Muscle layer of colon (tissue), 2 donors: ENCODE measurements around the gene SLCO1B1.
"Not testable (repeated sequence)": the region's sequence is repeated elsewhere in the genome, so short reads cannot be mapped to it uniquely, and the experiment has no call there.

ENCODE experiments used
- H3K27ac ChIP-seq: one replicate; pipeline ENCODE4 v1.7.0; 2013; ENCODE audit warnings: low read depth, mild to moderate bottlenecking, low read length, moderate library complexity
- H3K27me3 ChIP-seq, 2 donors: one replicate each; pipeline ENCODE4 v1.7.0; 2013; ENCODE audit warnings: low read length in 2 of 2, mild to moderate bottlenecking in 2 of 2; ENCODE audit not compliant: insufficient read depth in 2 of 2, control insufficient read depth in 1 of 2
- H3K36me3 ChIP-seq: one replicate; pipeline ENCODE4 v1.7.0; 2013; ENCODE audit warnings: mild to moderate bottlenecking, low read length; ENCODE audit not compliant: insufficient read depth
- H3K4me1 ChIP-seq: one replicate; pipeline ENCODE4 v1.7.0; 2013; ENCODE audit warnings: mild to moderate bottlenecking, low read length; ENCODE audit not compliant: insufficient read depth
- H3K4me3 ChIP-seq, 2 donors: one replicate each; pipeline ENCODE4 v1.7.0; 2013; ENCODE audit warnings: low read length in 2 of 2, low read depth in 1 of 2, mild to moderate bottlenecking in 1 of 2, moderate library complexity in 1 of 2
- H3K9ac ChIP-seq: one replicate; pipeline ENCODE4 v1.7.0; 2013; ENCODE audit warnings: low read length
- H3K9me3 ChIP-seq: one replicate; pipeline ENCODE4 v1.7.0; 2013; ENCODE audit warnings: mild to moderate bottlenecking, low read length
- donor health status: abdominal sarcoma.
- donor health status: Adenocarcinoma of cecum.

SLCO1B1 gene

GRCh38 chr12:21151184-21151583, 20.2 kb downstream of the SLCO1B1 start:
- Histone ChIP-seq H3K36me3 (no peaks in the 10 kb centered on the region), H3K9me3 (no peaks in the 10 kb centered on the region), H3K4me1 (no peaks in the 10 kb centered on the region)

GRCh38 chr12:21155522-21156351, 24.7 kb downstream of the SLCO1B1 start:
- H3K27me3 ChIP-seq, result no peaks in the 10 kb centered on the region
- no peak overlapping the region for H3K4me3 ChIP-seq
- H3K27ac ChIP-seq, result no peak overlapping the region
- no peaks in the 10 kb centered on the region for H3K9me3 ChIP-seq
- H3K9ac ChIP-seq, result no peak overlapping the region
- H3K36me3 ChIP-seq, result no peaks in the 10 kb centered on the region
- H3K4me1 ChIP-seq, result no peaks in the 10 kb centered on the region

More at GRCh38 chr12:21151184-21151583, 20.2 kb downstream of the SLCO1B1 start:
- no peak overlapping the region for H3K27ac ChIP-seq
- H3K4me3 ChIP-seq, result no peak overlapping the region
- no peaks in the 10 kb centered on the region for H3K27me3 ChIP-seq
- no peak overlapping the region for H3K9ac ChIP-seq

- no peak overlapping the region for H3K27ac ChIP-seq
- no peaks in the 10 kb centered on the region for H3K4me1 ChIP-seq
- H3K36me3 ChIP-seq, result no peaks in the 10 kb centered on the region
- no peak overlapping the region for H3K4me3 ChIP-seq
- no peak overlapping the region for H3K9ac ChIP-seq
- no peaks in the 10 kb centered on the region for H3K27me3 ChIP-seq
- H3K9me3 ChIP-seq, result no peaks in the 10 kb centered on the region
These were observed 34.1 kb downstream of the SLCO1B1 start for GRCh38 chr12:21165048-21165447.

GRCh38 chr12:21169878-21170472, 39.0 kb downstream of the SLCO1B1 start:
- H3K4me3 ChIP-seq, result no peak overlapping the region
- no peaks in the 10 kb centered on the region for H3K36me3 ChIP-seq
- no peaks in the 10 kb centered on the region for H3K9me3 ChIP-seq
- no peaks in the 10 kb centered on the region for H3K27me3 ChIP-seq
- no peak overlapping the region for H3K27ac ChIP-seq
- H3K9ac ChIP-seq, result no peak overlapping the region
- H3K4me1 ChIP-seq, result no peaks in the 10 kb centered on the region

- Histone ChIP-seq H3K27me3 (no peaks in the 10 kb centered on the region), H3K4me3 (no peak overlapping the region), H3K4me1 (no peaks in the 10 kb centered on the region), H3K27ac (no peak overlapping the region), H3K9me3 (no peaks in the 10 kb centered on the region), H3K36me3 (no peaks in the 10 kb centered on the region), H3K9ac (no peak overlapping the region)
These were observed 41.1 kb downstream of the SLCO1B1 start for GRCh38 chr12:21172079-21172478.

- no peaks in the 10 kb centered on the region for H3K9me3 ChIP-seq
- H3K4me3 ChIP-seq, result no peak overlapping the region
- H3K27me3 ChIP-seq, result no peaks in the 10 kb centered on the region
- H3K27ac ChIP-seq, result no peak overlapping the region
- no peaks in the 10 kb centered on the region for H3K36me3 ChIP-seq
- no peak overlapping the region for H3K9ac ChIP-seq
- no peaks in the 10 kb centered on the region for H3K4me1 ChIP-seq
These were observed 52.8 kb downstream of the SLCO1B1 start for GRCh38 chr12:21183721-21184275.

- Histone ChIP-seq H3K4me3 (no peak overlapping the region), H3K36me3 (no peaks in the 10 kb centered on the region), H3K9me3 (no peaks in the 10 kb centered on the region), H3K27me3 (no peaks in the 10 kb centered on the region), H3K4me1 (no peaks in the 10 kb centered on the region), H3K9ac (no peak overlapping the region), H3K27ac (no peak overlapping the region)
These were observed 59.0 kb downstream of the SLCO1B1 start for GRCh38 chr12:21190016-21190415.

GRCh38 chr12:21214433-21214832, 83.4 kb downstream of the SLCO1B1 start:
- not testable (repeated sequence) for H3K27me3 ChIP-seq, H3K4me3 ChIP-seq, H3K9ac ChIP-seq, H3K9me3 ChIP-seq, H3K4me1 ChIP-seq, H3K36me3 ChIP-seq, H3K27ac ChIP-seq

- Histone ChIP-seq H3K9me3 (no peaks in the 10 kb centered on the region), H3K4me1 (no peaks in the 10 kb centered on the region), H3K36me3 (no peaks in the 10 kb centered on the region), H3K9ac (no peak overlapping the region), H3K27me3 (no peaks in the 10 kb centered on the region), H3K27ac (no peak overlapping the region), H3K4me3 (no peak overlapping the region)
These were observed 88.2 kb downstream of the SLCO1B1 start for GRCh38 chr12:21219206-21219605.

- Histone ChIP-seq H3K9me3 (no peaks in the 10 kb centered on the region), H3K4me1 (no peaks in the 10 kb centered on the region), H3K36me3 (no peaks in the 10 kb centered on the region), H3K4me3 (no peak overlapping the region), H3K9ac (no peak overlapping the region), H3K27ac (no peak overlapping the region), H3K27me3 (no peaks in the 10 kb centered on the region)
These were observed 89.3 kb downstream of the SLCO1B1 start for GRCh38 chr12:21220266-21220665.

- Histone ChIP-seq H3K36me3 (no peaks in the 10 kb centered on the region), H3K9me3 (no peaks in the 10 kb centered on the region), H3K4me3 (no peak overlapping the region), H3K27ac (no peak overlapping the region), H3K4me1 (no peaks in the 10 kb centered on the region), H3K27me3 (no peaks in the 10 kb centered on the region), H3K9ac (no peak overlapping the region)
These were observed 90.1 kb downstream of the SLCO1B1 start for GRCh38 chr12:21221072-21221471.
